B cell (primary cell): Measurements from ENCODE around the gene KDM7A.

ENCODE experiments used
- EZH2 ChIP-seq: IDR thresholded peaks from 2 replicates; pipeline ENCODE4 v1.6.1; 2012; ENCODE audit warnings: borderline replicate concordance, low read depth, mild to moderate bottlenecking, moderate library complexity, low read length; ENCODE audit not compliant: insufficient read depth, poor library complexity, severe bottlenecking
- TF ChIP-seq, protein P1 (sequence below): fragments of 200-600 bp; IDR thresholded peaks from one replicate; pipeline ENCODE4 v1.8.0; 2022; ENCODE audit warnings: antibody characterized with exemption, mild to moderate bottlenecking

- TF ChIP-seq, protein P1, sequence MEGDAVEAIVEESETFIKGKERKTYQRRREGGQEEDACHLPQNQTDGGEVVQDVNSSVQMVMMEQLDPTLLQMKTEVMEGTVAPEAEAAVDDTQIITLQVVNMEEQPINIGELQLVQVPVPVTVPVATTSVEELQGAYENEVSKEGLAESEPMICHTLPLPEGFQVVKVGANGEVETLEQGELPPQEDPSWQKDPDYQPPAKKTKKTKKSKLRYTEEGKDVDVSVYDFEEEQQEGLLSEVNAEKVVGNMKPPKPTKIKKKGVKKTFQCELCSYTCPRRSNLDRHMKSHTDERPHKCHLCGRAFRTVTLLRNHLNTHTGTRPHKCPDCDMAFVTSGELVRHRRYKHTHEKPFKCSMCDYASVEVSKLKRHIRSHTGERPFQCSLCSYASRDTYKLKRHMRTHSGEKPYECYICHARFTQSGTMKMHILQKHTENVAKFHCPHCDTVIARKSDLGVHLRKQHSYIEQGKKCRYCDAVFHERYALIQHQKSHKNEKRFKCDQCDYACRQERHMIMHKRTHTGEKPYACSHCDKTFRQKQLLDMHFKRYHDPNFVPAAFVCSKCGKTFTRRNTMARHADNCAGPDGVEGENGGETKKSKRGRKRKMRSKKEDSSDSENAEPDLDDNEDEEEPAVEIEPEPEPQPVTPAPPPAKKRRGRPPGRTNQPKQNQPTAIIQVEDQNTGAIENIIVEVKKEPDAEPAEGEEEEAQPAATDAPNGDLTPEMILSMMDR, result no peak
- no peak for TF ChIP-seq EZH2
These were observed 49.2 kb downstream of the KDM7A start for GRCh38 chr7:140127360-140128127.
